Fibroblast of lung (primary cell): ENCODE results near the gene C15orf39. TPM values are rescaled to one million over a fixed set of nuclear protein-coding genes. Genes with fewer than 3 reads are reported as not detected.

ENCODE experiments used
- DNase-seq, 2 donors: peaks; one replicate each; pipeline versions ENCODE4 v3.0.0 to v3.0.0-alpha.2; 2010; ENCODE audit warnings: low read depth in 2 of 2
- H2AFZ ChIP-seq: 2 replicates; pipeline ENCODE4 v1.5.1; 2012; ENCODE audit warnings: low read length, control low read depth, inconsistent platforms
- H3K27ac ChIP-seq: 2 replicates; pipeline ENCODE4 v1.5.1; 2011; ENCODE audit warnings: low read length, control low read depth; ENCODE audit not compliant: insufficient read depth
- H3K27me3 ChIP-seq: 2 replicates; pipeline ENCODE4 v1.5.1; 2011; ENCODE audit warnings: mild to moderate bottlenecking, low read length; ENCODE audit not compliant: control insufficient read depth, insufficient read depth
- H3K36me3 ChIP-seq: 2 replicates; pipeline ENCODE4 v1.5.1; 2011; ENCODE audit warnings: low read length; ENCODE audit not compliant: control insufficient read depth, insufficient read depth
- H3K4me1 ChIP-seq: 2 replicates; pipeline ENCODE4 v1.5.1; 2011; ENCODE audit warnings: low read length; ENCODE audit not compliant: control insufficient read depth, insufficient read depth; ENCODE audit errors: extremely low read depth
- H3K4me2 ChIP-seq: 2 replicates; pipeline ENCODE4 v1.5.1; 2011; ENCODE audit warnings: low read length, control low read depth; ENCODE audit not compliant: insufficient read depth; ENCODE audit errors: extremely low read depth
- H3K4me3 ChIP-seq, 4 experiments: fragments of 200-600 bp in 1 of 4; sonication (generic) in 1 of 4; replicated peaks in 1 of 4; 2 replicates each; pipeline ENCODE4 v1.5.1; 2011 to 2016; ENCODE audit warnings: low read length in 4 of 4, low read depth in 3 of 4, mild to moderate bottlenecking in 3 of 4, control low read depth in 2 of 4, inconsistent platforms in 1 of 4, mixed read lengths in 1 of 4; ENCODE audit not compliant: insufficient read depth in 1 of 4; ENCODE audit errors: control extremely low read depth in 1 of 4
- H3K79me2 ChIP-seq: 2 replicates; pipeline ENCODE4 v1.5.1; 2012; ENCODE audit warnings: mild to moderate bottlenecking, low read length, inconsistent platforms; ENCODE audit not compliant: control insufficient read depth, insufficient read depth
- H3K9ac ChIP-seq: 2 replicates; pipeline ENCODE4 v1.5.1; 2011; ENCODE audit warnings: mild to moderate bottlenecking, low read length, control low read depth; ENCODE audit not compliant: insufficient read depth
- H3K9me3 ChIP-seq: 2 replicates; pipeline ENCODE4 v1.5.1; 2012; ENCODE audit warnings: low read depth, low read length; ENCODE audit not compliant: control insufficient read depth, insufficient read depth
- H4K20me1 ChIP-seq: 2 replicates; pipeline ENCODE4 v1.5.1; 2011; ENCODE audit warnings: low read length; ENCODE audit not compliant: control insufficient read depth, insufficient read depth; ENCODE audit errors: extremely low read depth
- EZH2 ChIP-seq: IDR thresholded peaks from 2 replicates; pipeline ENCODE4 v1.5.1; 2012; ENCODE audit warnings: low read length, control low read depth, mild to moderate bottlenecking; ENCODE audit errors: missing control alignments
- polyA plus RNA-seq, 2 donors: library from polyadenylated mRNA; depleted of rRNA in 1 of 2; stranded (reverse) in 1 of 2; unstranded in 1 of 2; fragments of >200 nt; gene quantifications; 2 replicates each; pipeline ENCODE4 v1.2.1, GENCODE V29; 2011 to 2012; ENCODE audit warnings: missing spikeins in 1 of 2
- total RNA-seq: library from RNA; depleted of rRNA; stranded (reverse); fragments of >200 nt; gene quantifications from 2 replicates; pipeline ENCODE4 v1.2.1, GENCODE V29; 2014
- TF ChIP-seq, protein P1 (sequence below), 2 donors: IDR thresholded peaks in 1 of 2; conservative IDR thresholded peaks in 1 of 2; 1 replicate in 1 of 2; 2 replicates in 1 of 2; pipeline ENCODE4 v1.5.1; 2011 to 2012; ENCODE audit warnings: low read length in 2 of 2, control low read depth in 1 of 2, inconsistent platforms in 1 of 2, low read depth in 1 of 2, mild to moderate bottlenecking in 1 of 2

The C15orf39 gene
- total and polyA plus RNA-seq, 2 donors (not counting 1 experiment from before 2014, with no cell fraction given), result 1.7 to 2.3 TPM

DNA sequence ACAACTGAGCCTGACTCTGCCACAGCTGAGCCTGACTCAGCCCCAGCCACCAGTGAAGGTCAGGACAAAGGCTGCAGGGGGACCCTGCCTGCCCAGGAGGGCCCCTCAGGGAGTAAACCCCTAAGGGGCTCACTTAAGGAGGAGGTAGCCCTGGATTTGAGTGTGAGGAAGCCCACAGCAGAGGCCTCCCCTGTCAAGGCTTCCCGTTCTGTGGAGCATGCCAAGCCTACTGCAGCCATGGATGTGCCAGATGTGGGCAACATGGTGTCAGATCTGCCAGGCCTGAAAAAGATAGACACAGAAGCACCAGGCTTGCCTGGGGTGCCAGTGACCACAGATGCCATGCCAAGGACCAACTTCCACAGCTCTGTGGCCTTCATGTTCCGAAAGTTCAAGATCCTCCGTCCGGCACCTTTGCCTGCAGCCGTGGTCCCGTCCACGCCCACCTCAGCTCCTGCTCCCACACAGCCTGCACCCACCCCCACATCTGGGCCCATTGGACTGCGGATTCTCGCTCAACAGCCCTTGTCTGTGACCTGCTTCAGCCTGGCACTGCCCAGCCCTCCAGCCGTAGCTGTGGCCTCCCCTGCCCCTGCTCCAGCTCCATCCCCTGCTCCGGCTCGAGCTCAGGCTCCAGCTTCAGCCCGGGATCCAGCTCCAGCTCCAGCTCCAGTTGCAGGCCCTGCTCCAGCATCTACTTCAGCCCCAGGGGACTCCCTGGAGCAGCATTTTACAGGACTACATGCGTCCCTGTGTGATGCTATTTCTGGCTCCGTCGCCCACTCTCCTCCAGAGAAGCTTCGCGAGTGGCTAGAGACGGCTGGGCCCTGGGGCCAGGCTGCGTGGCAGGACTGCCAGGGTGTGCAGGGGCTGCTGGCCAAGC, 6.2 kb downstream of the C15orf39 start:
- peaks cover 20% of the 10 kb centered on the region for H3K36me3 ChIP-seq
- no peaks in the 10 kb centered on the region for H4K20me1 ChIP-seq
- H3K27me3 ChIP-seq, result no peaks in the 10 kb centered on the region
- peaks cover 13% of the 10 kb centered on the region for H3K4me1 ChIP-seq
- H3K79me2 ChIP-seq, result peaks cover 42% of the 10 kb centered on the region
- H3K9ac ChIP-seq, result no peak overlapping the region
- no peak overlapping the region for H3K4me3 ChIP-seq
- H3K4me2 ChIP-seq, result no peak overlapping the region
- TF ChIP-seq, protein P1, sequence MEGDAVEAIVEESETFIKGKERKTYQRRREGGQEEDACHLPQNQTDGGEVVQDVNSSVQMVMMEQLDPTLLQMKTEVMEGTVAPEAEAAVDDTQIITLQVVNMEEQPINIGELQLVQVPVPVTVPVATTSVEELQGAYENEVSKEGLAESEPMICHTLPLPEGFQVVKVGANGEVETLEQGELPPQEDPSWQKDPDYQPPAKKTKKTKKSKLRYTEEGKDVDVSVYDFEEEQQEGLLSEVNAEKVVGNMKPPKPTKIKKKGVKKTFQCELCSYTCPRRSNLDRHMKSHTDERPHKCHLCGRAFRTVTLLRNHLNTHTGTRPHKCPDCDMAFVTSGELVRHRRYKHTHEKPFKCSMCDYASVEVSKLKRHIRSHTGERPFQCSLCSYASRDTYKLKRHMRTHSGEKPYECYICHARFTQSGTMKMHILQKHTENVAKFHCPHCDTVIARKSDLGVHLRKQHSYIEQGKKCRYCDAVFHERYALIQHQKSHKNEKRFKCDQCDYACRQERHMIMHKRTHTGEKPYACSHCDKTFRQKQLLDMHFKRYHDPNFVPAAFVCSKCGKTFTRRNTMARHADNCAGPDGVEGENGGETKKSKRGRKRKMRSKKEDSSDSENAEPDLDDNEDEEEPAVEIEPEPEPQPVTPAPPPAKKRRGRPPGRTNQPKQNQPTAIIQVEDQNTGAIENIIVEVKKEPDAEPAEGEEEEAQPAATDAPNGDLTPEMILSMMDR (conservative IDR thresholded peaks at IDR 0.05 in 1 of 2, IDR thresholded peaks at IDR 0.05 in 1 of 2; ENCODE audit: low read depth in 1 of 2, low read length in 2 of 2), result no peak
- TF ChIP-seq EZH2, result no peak
- no peaks in the 10 kb centered on the region for H3K9me3 ChIP-seq
- no peak overlapping the region for H3K27ac ChIP-seq
- no peak for DNase-seq
- no peak overlapping the region for H2AFZ ChIP-seq

DNA sequence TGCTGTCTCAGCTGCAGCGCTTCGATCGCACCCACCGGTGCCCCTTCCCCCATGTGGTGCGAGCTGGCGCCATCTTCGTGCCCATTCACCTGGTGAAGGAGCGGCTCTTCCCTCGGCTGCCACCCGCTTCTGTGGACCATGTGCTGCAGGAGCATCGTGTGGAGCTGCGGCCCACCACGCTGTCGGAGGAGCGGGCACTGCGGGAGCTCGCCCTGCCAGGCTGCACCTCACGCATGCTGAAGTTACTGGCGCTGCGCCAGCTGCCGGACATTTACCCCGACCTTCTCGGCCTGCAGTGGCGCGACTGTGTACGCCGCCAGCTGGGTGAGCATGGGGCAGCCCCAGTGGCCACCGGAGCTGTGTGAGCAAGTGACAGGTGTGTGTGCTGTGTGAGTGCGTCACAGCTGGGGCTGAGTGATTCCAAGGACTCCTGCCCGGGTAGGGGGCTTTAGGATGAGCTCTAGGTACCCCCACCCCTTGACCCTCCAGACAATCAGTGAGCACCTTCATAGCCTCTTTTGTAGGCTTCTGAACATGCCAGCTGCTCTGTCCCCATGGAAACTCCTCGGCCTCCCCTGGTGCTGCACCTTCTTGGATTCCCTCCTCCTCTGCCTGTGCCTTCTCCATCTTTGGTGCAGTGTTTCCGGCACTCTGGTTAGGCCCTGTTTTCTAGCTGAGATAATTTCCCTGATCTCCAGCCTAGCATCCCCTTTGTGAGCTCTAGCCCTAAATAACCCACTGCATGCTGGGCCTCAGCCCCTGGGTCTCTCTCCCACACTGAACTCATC, 7.0 kb downstream of the C15orf39 start:
- no peaks in the 10 kb centered on the region for H3K27me3 ChIP-seq
- H4K20me1 ChIP-seq, result peaks cover 2% of the 10 kb centered on the region
- DNase-seq, result no peak
- H3K9ac ChIP-seq, result no peak overlapping the region
- peaks cover 34% of the 10 kb centered on the region for H3K79me2 ChIP-seq
- no peaks in the 10 kb centered on the region for H3K9me3 ChIP-seq
- peaks cover 20% of the 10 kb centered on the region for H3K36me3 ChIP-seq
- no peak overlapping the region for H2AFZ ChIP-seq
- no peak overlapping the region for H3K27ac ChIP-seq
- no peak overlapping the region for H3K4me2 ChIP-seq
- peaks cover 7% of the 10 kb centered on the region for H3K4me1 ChIP-seq
- TF ChIP-seq, protein P1 (conservative IDR thresholded peaks at IDR 0.05 in 1 of 2, IDR thresholded peaks at IDR 0.05 in 1 of 2; ENCODE audit: low read depth in 1 of 2, low read length in 2 of 2), result no peak
- no peak for TF ChIP-seq EZH2
- H3K4me3 ChIP-seq, result no peak overlapping the region

DNA sequence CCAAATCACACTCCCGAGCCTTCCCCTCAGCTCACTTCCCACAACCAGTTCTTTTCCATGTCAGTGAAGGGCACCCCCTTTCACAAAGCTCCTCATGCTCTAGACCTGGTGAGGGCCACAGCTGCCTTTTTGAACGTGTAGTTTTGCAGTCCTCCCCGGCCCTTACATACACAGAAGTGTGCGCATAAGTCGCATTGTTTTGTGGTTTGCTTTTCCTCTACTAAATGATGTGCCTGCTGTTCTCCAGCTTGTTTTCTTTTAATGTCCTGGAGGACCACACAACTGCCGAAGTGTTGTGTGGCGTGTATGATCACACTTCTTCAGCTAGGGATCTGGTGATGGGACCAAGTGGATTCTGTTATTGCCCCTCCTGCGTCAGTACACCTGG, 7.6 kb downstream of the C15orf39 start:
- Histone ChIP-seq H3K36me3 (peaks cover 20% of the 10 kb centered on the region), H3K4me3 (no peak overlapping the region), H3K4me1 (peaks cover 4% of the 10 kb centered on the region), H3K9me3 (no peaks in the 10 kb centered on the region), H3K4me2 (no peak overlapping the region), H2AFZ (no peak overlapping the region), H4K20me1 (peaks cover 2% of the 10 kb centered on the region), H3K79me2 (peaks cover 29% of the 10 kb centered on the region), H3K27me3 (no peaks in the 10 kb centered on the region), H3K9ac (no peak overlapping the region), H3K27ac (no peak overlapping the region)
- TF ChIP-seq, protein P1 (conservative IDR thresholded peaks at IDR 0.05 in 1 of 2, IDR thresholded peaks at IDR 0.05 in 1 of 2; ENCODE audit: low read depth in 1 of 2, low read length in 2 of 2), result no peak
- no peak for TF ChIP-seq EZH2
- DNase-seq, result no peak
